CD4-positive, alpha-beta memory T cell (primary cell): ENCODE results near the gene BMP2K. TPM values are rescaled to one million over a fixed set of nuclear protein-coding genes. Genes with fewer than 3 reads are reported as not detected.

ENCODE experiments used
- CTCF ChIA-PET: fragments of 350-600 bp; sonication (Branson Sonifier 250); formaldehyde crosslinking; loops from one replicate; lab custom pipeline; 2021; ENCODE audit warnings: inconsistent platforms; ENCODE audit not compliant: partially characterized antibody; lab: Charles Lee
- POLR2A ChIA-PET: fragments of 350-600 bp; sonication (Branson Sonifier 250); formaldehyde crosslinking; loops from one replicate; lab custom pipeline; 2021; ENCODE audit not compliant: partially characterized antibody; lab: Charles Lee
- DNase-seq, 5 donors: peaks; one replicate each; pipeline versions ENCODE4 v3.0.0 to v3.0.0-alpha.2; 2020 to 2022; ENCODE audit warnings: mixed read lengths in 1 of 5
- H3K27ac ChIP-seq: one replicate; pipeline ENCODE4 v1.7.0; 2013; ENCODE audit warnings: low read depth, low read length
- H3K27me3 ChIP-seq: 2 replicates; pipeline ENCODE4 v1.7.0; 2013; ENCODE audit warnings: mild to moderate bottlenecking, low read length, moderate library complexity; ENCODE audit not compliant: insufficient read depth
- H3K36me3 ChIP-seq: 2 replicates; pipeline ENCODE4 v1.7.0; 2013; ENCODE audit warnings: mild to moderate bottlenecking, low read length, moderate library complexity; ENCODE audit not compliant: insufficient read depth
- H3K4me1 ChIP-seq: 2 replicates; pipeline ENCODE4 v1.7.0; 2013; ENCODE audit warnings: mild to moderate bottlenecking, low read length, moderate library complexity; ENCODE audit not compliant: insufficient read depth
- H3K4me3 ChIP-seq, 2 donors: one replicate each; pipeline ENCODE4 v1.7.0; 2013; ENCODE audit warnings: low read length in 2 of 2, mild to moderate bottlenecking in 1 of 2
- H3K9me3 ChIP-seq, 2 donors: one replicate each; pipeline ENCODE4 v1.7.0; 2013; ENCODE audit warnings: low read length in 2 of 2, control low read depth in 1 of 2; ENCODE audit not compliant: control insufficient read depth in 1 of 2
- H3K27ac Mint-ChIP-seq, 7 donors: one replicate each; pipeline ENCODE4 v1.8.0; 2020 to 2021; ENCODE audit warnings: mixed read lengths in 7 of 7, mild to moderate bottlenecking in 6 of 7, inconsistent platforms in 3 of 7, moderate library complexity in 3 of 7
- H3K27me3 Mint-ChIP-seq, 2 donors: one replicate each; pipeline ENCODE4 v1.8.0; 2020 to 2021; ENCODE audit warnings: mixed read lengths in 2 of 2
- H3K36me3 Mint-ChIP-seq, 2 donors: one replicate each; pipeline ENCODE4 v1.8.0; 2020 to 2021; ENCODE audit warnings: mixed read lengths in 2 of 2, inconsistent platforms in 1 of 2, mild to moderate bottlenecking in 1 of 2
- H3K4me1 Mint-ChIP-seq, 4 donors: one replicate each; pipeline ENCODE4 v1.8.0; 2020 to 2021; ENCODE audit warnings: mixed read lengths in 4 of 4, mild to moderate bottlenecking in 1 of 4
- H3K4me3 Mint-ChIP-seq, 8 donors: one replicate each; pipeline ENCODE4 v1.8.0; 2020 to 2021; ENCODE audit warnings: mixed read lengths in 8 of 8, mild to moderate bottlenecking in 7 of 8, moderate library complexity in 6 of 8, inconsistent platforms in 3 of 8
- H3K9me3 Mint-ChIP-seq, 8 donors: one replicate each; pipeline ENCODE4 v1.8.0; 2020 to 2021; ENCODE audit warnings: mixed read lengths in 8 of 8, mild to moderate bottlenecking in 5 of 8, inconsistent platforms in 3 of 8, moderate library complexity in 1 of 8
- intact Hi-C: fragments of 100-400 bp; cut with micrococcal nuclease; formaldehyde crosslinking; loops from one replicate; pipeline ENCODE4 v1.15.1; 2023
- polyA plus RNA-seq, 2 donors: library from polyadenylated mRNA; unstranded; fragments of 300-500 nt; fragmentation: Illumina TruSeq; gene quantifications; one replicate each; pipeline ENCODE4 v1.2.3, GENCODE V29; 2021
- total RNA-seq, 2 experiments: library from RNA; stranded (reverse); gene quantifications; one replicate each; pipeline ENCODE4 v1.2.3, GENCODE V29; 2021

The BMP2K gene
- total and polyA plus RNA-seq, 4 experiments from 2014 or later = 1.8 to 9.9 (median 5.8) TPM

DNA sequence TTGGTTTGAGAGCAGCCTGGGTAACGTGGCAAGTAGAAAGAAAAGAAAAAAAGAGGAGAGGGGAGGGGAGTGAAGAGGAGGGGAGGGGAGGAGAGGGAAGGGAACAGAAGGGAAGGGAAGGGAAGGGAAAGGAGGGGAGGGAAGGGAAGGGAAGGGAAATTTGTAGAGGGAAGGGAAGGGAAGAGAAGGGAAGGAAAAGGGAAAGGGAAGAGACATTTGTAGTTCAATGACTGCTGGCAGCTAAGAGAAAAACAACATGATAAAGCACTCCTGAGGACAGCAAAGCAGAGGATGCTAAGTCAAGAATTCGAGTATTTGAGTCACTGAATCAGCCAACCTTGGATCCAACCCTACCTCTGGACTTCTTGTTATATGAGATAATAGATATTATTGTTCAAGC is 38.2 kb upstream of the BMP2K start:
- intact Hi-C loops = no loop called here
- Mint-ChIP-seq H3K9me3 (no peaks in the 10 kb centered on the region), H3K27ac (no peak overlapping the region), H3K4me3 (no peak overlapping the region), H3K4me1 (peaks cover 0 to 3% (median 0%) of the 10 kb centered on the region in 4 donors), H3K27me3 (no peaks in the 10 kb centered on the region), H3K36me3 (no peaks in the 10 kb centered on the region)
- CTCF ChIA-PET = interaction anchor here (1.7 kb wide), 1 partner anchor 11 kb away, joined by 6 read pairs; no protein-coding TSS in a partner anchor
- Histone ChIP-seq H3K4me1 (no peaks in the 10 kb centered on the region), H3K9me3 (no peaks in the 10 kb centered on the region), H3K27ac (no peak overlapping the region), H3K36me3 (no peaks in the 10 kb centered on the region), H3K4me3 (no peak overlapping the region), H3K27me3 (no peaks in the 10 kb centered on the region)
- POLR2A ChIA-PET = no interaction called here
- DNase-seq = no peak

GRCh38 chr4:78742300-78742699 is 33.9 kb upstream of the BMP2K start:
- H3K4me1 Mint-ChIP-seq = no peaks in the 10 kb centered on the region
- Histone ChIP-seq H3K4me1 (no peaks in the 10 kb centered on the region), H3K9me3 (no peaks in the 10 kb centered on the region), H3K27me3 (no peaks in the 10 kb centered on the region), H3K27ac (no peak overlapping the region), H3K4me3 (no peak overlapping the region), H3K36me3 (no peaks in the 10 kb centered on the region)
- H3K36me3 Mint-ChIP-seq = no peaks in the 10 kb centered on the region
- H3K27me3 Mint-ChIP-seq = peaks cover 0 to 1% of the 10 kb centered on the region in 2 donors
- intact Hi-C loops = no loop called here
- ChIA-PET POLR2A (no interaction called here), CTCF (interaction anchor here (0.8 to 0.9 kb wide), 2 partner anchors 15 to 16 kb away, joined by 3 read pairs; no protein-coding TSS in a partner anchor)
- no peaks in the 10 kb centered on the region for H3K9me3 Mint-ChIP-seq
- no peak overlapping the region for H3K4me3 Mint-ChIP-seq
- no peak for DNase-seq
- no peak overlapping the region for H3K27ac Mint-ChIP-seq

GRCh38 chr4:78747475-78747922 is 28.7 kb upstream of the BMP2K start:
- H3K27me3 ChIP-seq = no peaks in the 10 kb centered on the region
- no peak overlapping the region for H3K4me3 Mint-ChIP-seq
- no peaks in the 10 kb centered on the region for H3K4me1 Mint-ChIP-seq
- DNase-seq = no peak
- H3K4me3 ChIP-seq = no peak overlapping the region
- H3K9me3 Mint-ChIP-seq = peaks cover 0 to 2% (median 0%) of the 10 kb centered on the region in 8 donors
- no peaks in the 10 kb centered on the region for H3K36me3 ChIP-seq
- H3K27me3 Mint-ChIP-seq = peaks cover 0 to 1% of the 10 kb centered on the region in 2 donors
- H3K27ac ChIP-seq = no peak overlapping the region
- no peaks in the 10 kb centered on the region for H3K4me1 ChIP-seq
- intact Hi-C loops = no loop called here
- no peak overlapping the region for H3K27ac Mint-ChIP-seq
- H3K9me3 ChIP-seq = no peaks in the 10 kb centered on the region
- ChIA-PET POLR2A (no interaction called here), CTCF (no interaction called here)
- H3K36me3 Mint-ChIP-seq = no peaks in the 10 kb centered on the region

DNA sequence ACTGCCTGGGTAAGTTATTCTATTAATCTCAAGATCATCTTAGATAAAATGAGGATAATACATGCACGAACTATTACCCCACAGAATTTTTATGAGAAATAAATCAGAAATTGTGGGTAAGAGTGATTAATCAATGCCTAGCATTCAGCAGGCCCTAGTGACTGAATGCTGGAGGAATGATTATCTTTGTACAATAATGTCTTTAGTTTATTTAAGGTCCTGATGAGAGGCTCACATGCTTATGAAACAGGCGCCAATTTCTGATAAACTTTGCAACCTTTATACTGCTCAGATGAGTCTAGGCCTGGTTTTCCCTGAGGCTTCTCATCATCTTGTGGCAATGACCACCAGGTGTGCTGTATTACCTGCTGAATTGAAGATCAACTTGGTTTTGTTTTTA is 27.8 kb upstream of the BMP2K start:
- no peaks in the 10 kb centered on the region for H3K9me3 ChIP-seq
- CTCF ChIA-PET = no interaction called here
- no peaks in the 10 kb centered on the region for H3K4me1 ChIP-seq
- H3K4me1 Mint-ChIP-seq = no peaks in the 10 kb centered on the region
- H3K36me3 Mint-ChIP-seq = no peaks in the 10 kb centered on the region
- intact Hi-C loops = no loop called here
- no peak overlapping the region for H3K4me3 Mint-ChIP-seq
- H3K27me3 Mint-ChIP-seq = peaks cover 0 to 1% of the 10 kb centered on the region in 2 donors
- no peak overlapping the region for H3K27ac Mint-ChIP-seq
- no peak overlapping the region for H3K4me3 ChIP-seq
- H3K36me3 ChIP-seq = no peaks in the 10 kb centered on the region
- H3K9me3 Mint-ChIP-seq = peaks cover 0 to 2% (median 0%) of the 10 kb centered on the region in 8 donors
- POLR2A ChIA-PET = no interaction called here
- H3K27ac ChIP-seq = no peak overlapping the region
- H3K27me3 ChIP-seq = no peaks in the 10 kb centered on the region
- no peak for DNase-seq

GRCh38 chr4:78749258-78749971 is 26.7 kb upstream of the BMP2K start:
- Histone ChIP-seq H3K27ac (no peak overlapping the region), H3K4me1 (no peaks in the 10 kb centered on the region), H3K36me3 (no peaks in the 10 kb centered on the region), H3K9me3 (no peaks in the 10 kb centered on the region), H3K4me3 (no peak overlapping the region), H3K27me3 (no peaks in the 10 kb centered on the region)
- no peaks in the 10 kb centered on the region for H3K36me3 Mint-ChIP-seq
- ChIA-PET POLR2A (no interaction called here), CTCF (no interaction called here)
- H3K27me3 Mint-ChIP-seq = peaks cover 0 to 1% of the 10 kb centered on the region in 2 donors
- intact Hi-C loops = no loop called here
- peaks cover 0 to 2% (median 0%) of the 10 kb centered on the region in 8 donors for H3K9me3 Mint-ChIP-seq
- no peaks in the 10 kb centered on the region for H3K4me1 Mint-ChIP-seq
- H3K4me3 Mint-ChIP-seq = no peak overlapping the region
- DNase-seq = no peak
- H3K27ac Mint-ChIP-seq = no peak overlapping the region

- no peak for DNase-seq
- intact Hi-C loops = no loop called here
- H3K27ac ChIP-seq = no peak overlapping the region
- Mint-ChIP-seq H3K27ac (no peak overlapping the region), H3K4me1 (no peaks in the 10 kb centered on the region), H3K9me3 (peaks cover 0 to 2% (median 0%) of the 10 kb centered on the region in 8 donors), H3K36me3 (no peaks in the 10 kb centered on the region), H3K4me3 (no peak overlapping the region), H3K27me3 (peaks cover 0 to 1% of the 10 kb centered on the region in 2 donors)
- ChIA-PET POLR2A (no interaction called here), CTCF (no interaction called here)
- no peaks in the 10 kb centered on the region for H3K27me3 ChIP-seq
- H3K4me1 ChIP-seq = no peaks in the 10 kb centered on the region
- H3K36me3 ChIP-seq = no peaks in the 10 kb centered on the region
- H3K4me3 ChIP-seq = no peak overlapping the region
- H3K9me3 ChIP-seq = no peaks in the 10 kb centered on the region
Observed at GRCh38 chr4:78749972-78750727, 26.0 kb upstream of the BMP2K start.

DNA sequence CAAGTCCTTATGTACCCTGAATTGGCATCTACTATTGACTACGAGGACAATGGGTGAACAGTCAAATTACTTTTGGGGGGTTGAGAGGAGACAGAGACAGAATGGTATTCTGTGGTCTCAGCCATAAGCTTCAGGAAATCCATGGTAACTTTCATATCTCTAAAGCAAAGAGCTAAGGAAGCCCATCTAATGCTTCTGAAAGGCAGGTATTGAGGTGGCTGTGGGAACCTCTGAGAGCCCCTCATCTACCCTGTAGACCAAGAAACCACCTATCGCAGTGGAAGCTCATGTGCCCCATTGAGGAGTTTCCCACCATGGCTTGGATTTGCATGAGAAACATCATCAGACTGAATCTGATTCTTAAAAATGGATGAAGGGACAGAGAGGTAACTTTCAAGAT is 23.1 kb upstream of the BMP2K start:
- no peaks in the 10 kb centered on the region for H3K4me1 Mint-ChIP-seq
- H3K27me3 Mint-ChIP-seq = peaks cover 2 to 6% of the 10 kb centered on the region in 2 donors
- no peak overlapping the region for H3K4me3 Mint-ChIP-seq
- H3K27me3 ChIP-seq = no peaks in the 10 kb centered on the region
- H3K9me3 ChIP-seq = no peaks in the 10 kb centered on the region
- POLR2A ChIA-PET = no interaction called here
- no peak overlapping the region for H3K27ac ChIP-seq
- no peak overlapping the region for H3K4me3 ChIP-seq
- H3K36me3 ChIP-seq = no peaks in the 10 kb centered on the region
- no peaks in the 10 kb centered on the region for H3K36me3 Mint-ChIP-seq
- H3K4me1 ChIP-seq = no peaks in the 10 kb centered on the region
- CTCF ChIA-PET = no interaction called here
- no peak for DNase-seq
- H3K27ac Mint-ChIP-seq = no peak overlapping the region
- H3K9me3 Mint-ChIP-seq = peaks cover 0 to 2% (median 0%) of the 10 kb centered on the region in 8 donors
- intact Hi-C loops = no loop called here
